ENCODE measurements around the gene HTR4. TPM values are rescaled to one million over a fixed set of nuclear protein-coding genes. Genes with fewer than 3 reads are reported as not detected.

Gene HTR4
- total RNA-seq, 2 experiments from 2014 or later = not detected

DNA sequence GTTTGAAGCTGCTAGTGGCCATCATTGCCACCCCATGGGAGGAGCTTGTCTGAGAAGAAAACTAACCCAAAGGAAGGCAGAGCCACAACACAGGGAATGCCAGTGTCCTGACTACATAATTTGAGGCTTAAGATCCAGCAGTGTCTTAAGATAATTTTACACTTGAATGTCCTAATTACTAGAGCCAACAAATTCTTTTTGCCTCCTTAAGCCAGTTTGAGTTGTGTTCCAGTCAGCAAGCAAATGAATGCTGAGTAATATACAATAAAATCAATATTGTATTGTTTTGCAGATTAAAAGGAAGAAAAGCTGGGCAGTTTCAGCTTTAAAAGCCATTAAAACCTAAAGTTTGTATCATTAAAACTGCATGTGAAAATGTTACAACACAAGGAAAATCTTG, 13.9 kb downstream of the HTR4 start:
- Histone ChIP-seq H3K27ac (ENCODE audit: low read depth, low read length, poor library complexity, severe bottlenecking) (no peak overlapping the region), H3K4me2 (ENCODE audit: low read length) (no peak overlapping the region), H3K36me3 (ENCODE audit: insufficient read depth, low read length) (no peaks in the 10 kb centered on the region), H3K4me1 (ENCODE audit: insufficient read depth, low read length, poor library complexity, severe bottlenecking) (no peaks in the 10 kb centered on the region), H3K79me2 (ENCODE audit: insufficient read depth, low read depth, low read length) (no peaks in the 10 kb centered on the region), H3K4me3 (ENCODE audit: low read depth, low read length, poor library complexity, severe bottlenecking) (no peak overlapping the region), H4K20me1 (ENCODE audit: insufficient read depth, low read length) (no peaks in the 10 kb centered on the region), H3K9me2 (ENCODE audit: insufficient read depth, low read length) (no peaks in the 10 kb centered on the region), H3K9me3 (ENCODE audit: low read length) (no peaks in the 10 kb centered on the region), H2AFZ (ENCODE audit: low read length) (no peak overlapping the region)
- CTCF ChIA-PET (ENCODE audit: unreplicated experiment) = no interaction called here
- no peak for DNase-seq (ENCODE audit: low spot score)
- intact Hi-C loops (cut with micrococcal nuclease; ENCODE audit: unreplicated experiment) = no loop called here
- TF ChIP-seq EZH2phosphoT487 (IDR thresholded peaks at IDR 0.05; ENCODE audit: borderline replicate concordance, low read depth, low read length) = no peak
- TF ChIP-seq, protein P1, sequence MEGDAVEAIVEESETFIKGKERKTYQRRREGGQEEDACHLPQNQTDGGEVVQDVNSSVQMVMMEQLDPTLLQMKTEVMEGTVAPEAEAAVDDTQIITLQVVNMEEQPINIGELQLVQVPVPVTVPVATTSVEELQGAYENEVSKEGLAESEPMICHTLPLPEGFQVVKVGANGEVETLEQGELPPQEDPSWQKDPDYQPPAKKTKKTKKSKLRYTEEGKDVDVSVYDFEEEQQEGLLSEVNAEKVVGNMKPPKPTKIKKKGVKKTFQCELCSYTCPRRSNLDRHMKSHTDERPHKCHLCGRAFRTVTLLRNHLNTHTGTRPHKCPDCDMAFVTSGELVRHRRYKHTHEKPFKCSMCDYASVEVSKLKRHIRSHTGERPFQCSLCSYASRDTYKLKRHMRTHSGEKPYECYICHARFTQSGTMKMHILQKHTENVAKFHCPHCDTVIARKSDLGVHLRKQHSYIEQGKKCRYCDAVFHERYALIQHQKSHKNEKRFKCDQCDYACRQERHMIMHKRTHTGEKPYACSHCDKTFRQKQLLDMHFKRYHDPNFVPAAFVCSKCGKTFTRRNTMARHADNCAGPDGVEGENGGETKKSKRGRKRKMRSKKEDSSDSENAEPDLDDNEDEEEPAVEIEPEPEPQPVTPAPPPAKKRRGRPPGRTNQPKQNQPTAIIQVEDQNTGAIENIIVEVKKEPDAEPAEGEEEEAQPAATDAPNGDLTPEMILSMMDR (conservative IDR thresholded peaks at IDR 0.05; ENCODE audit: low read length) = no peak
- no TSS peak for BruUV-seq (replicated peaks)
- POLR2A ChIA-PET = no interaction called here

DNA sequence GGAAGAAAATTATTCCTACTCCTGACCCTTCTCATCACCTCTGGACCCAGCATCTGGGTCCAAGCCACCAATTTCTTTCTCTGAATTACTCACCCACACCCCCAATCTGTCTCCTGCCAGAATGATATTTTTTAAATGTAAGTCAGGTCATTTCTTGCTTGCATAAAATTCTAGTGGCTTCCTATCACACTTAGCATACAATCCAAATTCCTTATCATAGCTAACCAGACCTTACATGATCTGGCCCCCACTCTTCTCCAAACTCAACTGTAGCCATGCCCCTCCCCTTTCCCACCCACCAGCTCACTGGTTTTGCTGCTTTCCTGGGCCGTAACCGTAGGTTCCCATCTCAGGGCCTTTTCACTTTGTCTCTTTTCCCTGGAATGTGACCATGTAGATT, 15.2 kb downstream of the HTR4 start:
- no peaks in the 10 kb centered on the region for H4K20me1 ChIP-seq (ENCODE audit: insufficient read depth, low read length)
- no peaks in the 10 kb centered on the region for H3K4me1 ChIP-seq (ENCODE audit: insufficient read depth, low read length, poor library complexity, severe bottlenecking)
- no peak overlapping the region for H3K27ac ChIP-seq (ENCODE audit: low read depth, low read length, poor library complexity, severe bottlenecking)
- no peaks in the 10 kb centered on the region for H3K9me2 ChIP-seq (ENCODE audit: insufficient read depth, low read length)
- H2AFZ ChIP-seq (ENCODE audit: low read length) = no peak overlapping the region
- no TSS peak for BruUV-seq (replicated peaks)
- H3K9me3 ChIP-seq (ENCODE audit: low read length) = no peaks in the 10 kb centered on the region
- ChIA-PET CTCF (ENCODE audit: unreplicated experiment) (no interaction called here), POLR2A (no interaction called here)
- intact Hi-C loops (cut with micrococcal nuclease; ENCODE audit: unreplicated experiment) = no loop called here
- no peak for DNase-seq (ENCODE audit: low spot score)
- no peaks in the 10 kb centered on the region for H3K36me3 ChIP-seq (ENCODE audit: insufficient read depth, low read length)
- H3K79me2 ChIP-seq (ENCODE audit: insufficient read depth, low read depth, low read length) = no peaks in the 10 kb centered on the region
- H3K4me3 ChIP-seq (ENCODE audit: low read depth, low read length, poor library complexity, severe bottlenecking) = no peak overlapping the region
- H3K4me2 ChIP-seq (ENCODE audit: low read length) = no peak overlapping the region
- TF ChIP-seq, protein P1 (conservative IDR thresholded peaks at IDR 0.05; ENCODE audit: low read length) = no peak
- no peak for TF ChIP-seq EZH2phosphoT487 (IDR thresholded peaks at IDR 0.05; ENCODE audit: borderline replicate concordance, low read depth, low read length)

DNA sequence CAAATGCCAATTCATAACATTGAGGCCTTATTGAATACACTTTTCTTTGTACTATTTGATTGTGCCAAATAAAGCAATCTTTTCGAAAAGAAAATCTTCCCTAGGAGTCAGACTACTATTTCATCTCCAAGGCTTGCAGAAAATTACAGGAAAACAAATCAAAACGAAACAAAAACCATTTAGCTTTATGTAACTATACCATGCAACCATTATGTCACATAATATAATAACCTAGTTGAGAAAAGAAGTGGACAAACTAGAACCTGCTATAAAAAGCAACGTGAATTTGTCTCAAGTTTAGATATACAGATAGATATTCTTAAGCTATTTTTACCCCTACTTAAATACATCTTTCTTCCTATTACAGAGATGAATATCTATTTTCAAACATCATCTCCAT, 18.0 kb downstream of the HTR4 start:
- Histone ChIP-seq H3K4me1 (ENCODE audit: insufficient read depth, low read length, poor library complexity, severe bottlenecking) (no peaks in the 10 kb centered on the region), H3K27ac (ENCODE audit: low read depth, low read length, poor library complexity, severe bottlenecking) (no peak overlapping the region), H3K36me3 (ENCODE audit: insufficient read depth, low read length) (no peaks in the 10 kb centered on the region), H2AFZ (ENCODE audit: low read length) (no peak overlapping the region), H3K4me2 (ENCODE audit: low read length) (no peak overlapping the region), H3K9me3 (ENCODE audit: low read length) (no peaks in the 10 kb centered on the region), H3K79me2 (ENCODE audit: insufficient read depth, low read depth, low read length) (no peaks in the 10 kb centered on the region), H3K9me2 (ENCODE audit: insufficient read depth, low read length) (no peaks in the 10 kb centered on the region), H4K20me1 (ENCODE audit: insufficient read depth, low read length) (no peaks in the 10 kb centered on the region), H3K4me3 (ENCODE audit: low read depth, low read length, poor library complexity, severe bottlenecking) (no peak overlapping the region)
- ChIA-PET POLR2A (no interaction called here), CTCF (ENCODE audit: unreplicated experiment) (no interaction called here)
- BruUV-seq (replicated peaks) = no TSS peak
- intact Hi-C loops (cut with micrococcal nuclease; ENCODE audit: unreplicated experiment) = no loop called here
- no peak for DNase-seq (ENCODE audit: low spot score)
- no peak for TF ChIP-seq EZH2phosphoT487 (IDR thresholded peaks at IDR 0.05; ENCODE audit: borderline replicate concordance, low read depth, low read length)
- TF ChIP-seq, protein P1 (conservative IDR thresholded peaks at IDR 0.05; ENCODE audit: low read length) = no peak
